Hepatocyte (in vitro differentiated cells): Measurements from ENCODE around the gene MUC16.

Experiments used
- CTCF ChIP-seq: fragments of 200-600 bp; sonication (generic); IDR thresholded peaks from 2 replicates; pipeline ENCODE4 v1.5.1; 2016; ENCODE audit warnings: antibody characterized with exemption, mild to moderate bottlenecking; ENCODE audit not compliant: poor library complexity
- EZH2 ChIP-seq: fragments of 200-600 bp; sonication (generic); IDR thresholded peaks from 2 replicates; pipeline ENCODE4 v1.6.1; 2016; ENCODE audit warnings: antibody characterized with exemption, mild to moderate bottlenecking, borderline replicate concordance
- EZH2phosphoT487 ChIP-seq: fragments of 200-600 bp; sonication (generic); IDR thresholded peaks from one replicate; pipeline ENCODE4 v1.6.1; 2018; ENCODE audit warnings: antibody characterized with exemption, mild to moderate bottlenecking, low read depth, moderate library complexity; ENCODE audit not compliant: unreplicated experiment, severe bottlenecking

DNA sequence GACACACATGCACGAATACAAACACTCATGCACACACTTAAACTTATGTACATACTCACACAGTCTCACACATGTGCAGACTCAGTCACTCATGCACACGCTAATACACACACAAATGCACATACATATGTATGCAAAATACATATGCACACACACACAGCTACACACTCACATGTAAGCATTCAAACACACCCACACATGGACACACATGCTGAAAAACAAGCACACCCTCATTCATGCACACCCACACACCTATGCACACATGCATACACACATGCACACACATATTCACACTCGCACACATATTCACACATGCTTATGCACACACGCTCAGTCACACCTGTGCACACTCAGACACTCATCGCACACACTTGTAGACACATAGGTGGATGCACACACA lies 9.3 kb downstream of the MUC16 start:
- TF ChIP-seq CTCF, result no peak
- TF ChIP-seq EZH2, result no peak
- TF ChIP-seq EZH2phosphoT487, result no peak
